Breast epithelium (tissue), 4 donors: Measurements from ENCODE around the gene UTP25. TPM values are rescaled to one million over a fixed set of nuclear protein-coding genes. Genes with fewer than 3 reads are reported as not detected.

Experiments
- DNase-seq, 2 donors: peaks; one replicate each; pipeline ENCODE4 v3.0.0-alpha.2; 2019; ENCODE audit warnings: low spot score in 2 of 2
- H3K27ac ChIP-seq, 2 donors: fragments of 200-600 bp; sonication (generic) in 1 of 2; one replicate each; pipeline ENCODE4 v1.5.1; 2016 to 2019; ENCODE audit warnings: mild to moderate bottlenecking in 1 of 2
- H3K27me3 ChIP-seq, 2 donors: fragments of 200-600 bp; sonication (generic) in 1 of 2; one replicate each; pipeline versions ENCODE4 v1.5.1 to v1.6.0; 2017 to 2019; ENCODE audit warnings: control low read depth in 1 of 2, mild to moderate bottlenecking in 1 of 2
- H3K36me3 ChIP-seq: fragments of 200-600 bp; one replicate; pipeline ENCODE4 v1.5.1; 2019
- H3K4me1 ChIP-seq, 2 donors: fragments of 200-600 bp; sonication (generic); one replicate each; pipeline ENCODE4 v1.5.1; 2016 to 2019; ENCODE audit warnings: control low read depth in 1 of 2
- H3K4me3 ChIP-seq, 3 donors: fragments of 200-600 bp; sonication (generic); 1 replicate in 2 of 3; 2 replicates in 1 of 3; pipeline ENCODE4 v1.5.1; 2016 to 2019; ENCODE audit warnings: mild to moderate bottlenecking in 3 of 3, moderate library complexity in 2 of 3
- H3K9me3 ChIP-seq, 2 donors: fragments of 200-600 bp; sonication (generic) in 1 of 2; one replicate each; pipeline ENCODE4 v1.5.1; 2016 to 2019; ENCODE audit warnings: control low read depth in 1 of 2
- POLR2A ChIP-seq: fragments of 450-650 bp; IDR thresholded peaks from one replicate; pipeline ENCODE4 v1.6.1; 2016; ENCODE audit warnings: antibody characterized with exemption, mild to moderate bottlenecking, moderate library complexity
- POLR2AphosphoS5 ChIP-seq, 3 donors: sonication (generic); formaldehyde crosslinking; IDR thresholded peaks; one replicate each; pipeline ENCODE4 v1.6.1; 2017; ENCODE audit warnings: antibody characterized with exemption in 3 of 3
- intact Hi-C: fragments of 100-400 bp; cut with DNase I; formaldehyde crosslinking; loops from one replicate; pipeline ENCODE4 v1.15.1; 2023; ENCODE audit warnings: low total_unique reads
- total RNA-seq, 3 donors: library from RNA; depleted of rRNA; stranded (reverse); fragments of >200 nt; gene quantifications; one replicate each; pipeline ENCODE4 v1.1.0, GENCODE V29; 2016
- TF ChIP-seq, protein P1 (sequence below), 3 donors: fragments of 450-650 bp; IDR thresholded peaks; one replicate each; pipeline ENCODE4 v1.5.1; 2016 to 2017; ENCODE audit warnings: antibody characterized with exemption in 3 of 3, mild to moderate bottlenecking in 3 of 3, moderate library complexity in 3 of 3

UTP25 gene
- total RNA-seq, 3 donors from 2014 or later, result 6.4 to 15.5 (median 11.1) TPM

DNA sequence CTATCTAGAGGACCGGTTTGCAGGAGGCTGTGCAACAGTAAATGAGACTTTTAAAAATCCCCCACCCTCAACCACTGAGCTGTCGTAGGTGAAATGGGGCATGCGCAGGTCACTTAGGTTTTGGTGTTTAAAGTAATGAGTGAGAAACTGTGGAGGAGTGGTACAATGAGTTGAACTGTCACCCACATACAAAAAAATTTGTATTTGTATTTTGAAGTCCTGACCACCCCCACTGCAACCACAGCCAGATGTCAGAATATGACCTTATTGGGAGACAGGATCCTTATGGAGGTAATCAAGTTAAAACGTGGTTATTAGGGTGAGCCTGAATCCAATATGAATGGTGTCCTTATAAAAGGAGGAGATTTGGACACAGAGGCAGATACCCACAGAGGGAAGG lies 20.3 kb upstream of the UTP25 start:
- peaks cover 0 to 3% of the 10 kb centered on the region in 2 donors for H3K4me1 ChIP-seq
- TF ChIP-seq POLR2A (no peak), POLR2AphosphoS5 (IDR thresholded peaks at IDR 0.05) (no peak)
- TF ChIP-seq, protein P1, sequence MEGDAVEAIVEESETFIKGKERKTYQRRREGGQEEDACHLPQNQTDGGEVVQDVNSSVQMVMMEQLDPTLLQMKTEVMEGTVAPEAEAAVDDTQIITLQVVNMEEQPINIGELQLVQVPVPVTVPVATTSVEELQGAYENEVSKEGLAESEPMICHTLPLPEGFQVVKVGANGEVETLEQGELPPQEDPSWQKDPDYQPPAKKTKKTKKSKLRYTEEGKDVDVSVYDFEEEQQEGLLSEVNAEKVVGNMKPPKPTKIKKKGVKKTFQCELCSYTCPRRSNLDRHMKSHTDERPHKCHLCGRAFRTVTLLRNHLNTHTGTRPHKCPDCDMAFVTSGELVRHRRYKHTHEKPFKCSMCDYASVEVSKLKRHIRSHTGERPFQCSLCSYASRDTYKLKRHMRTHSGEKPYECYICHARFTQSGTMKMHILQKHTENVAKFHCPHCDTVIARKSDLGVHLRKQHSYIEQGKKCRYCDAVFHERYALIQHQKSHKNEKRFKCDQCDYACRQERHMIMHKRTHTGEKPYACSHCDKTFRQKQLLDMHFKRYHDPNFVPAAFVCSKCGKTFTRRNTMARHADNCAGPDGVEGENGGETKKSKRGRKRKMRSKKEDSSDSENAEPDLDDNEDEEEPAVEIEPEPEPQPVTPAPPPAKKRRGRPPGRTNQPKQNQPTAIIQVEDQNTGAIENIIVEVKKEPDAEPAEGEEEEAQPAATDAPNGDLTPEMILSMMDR (IDR thresholded peaks at IDR 0.05), result no peak
- H3K27ac ChIP-seq, result peak overlapping the region in 1 of 2 donors; percentile 18
- H3K4me3 ChIP-seq, result no peak overlapping the region
- H3K9me3 ChIP-seq, result no peaks in the 10 kb centered on the region
- intact Hi-C loops, result no loop called here
- DNase-seq, result no peak
- H3K27me3 ChIP-seq, result no peaks in the 10 kb centered on the region
- H3K36me3 ChIP-seq, result no peaks in the 10 kb centered on the region

DNA sequence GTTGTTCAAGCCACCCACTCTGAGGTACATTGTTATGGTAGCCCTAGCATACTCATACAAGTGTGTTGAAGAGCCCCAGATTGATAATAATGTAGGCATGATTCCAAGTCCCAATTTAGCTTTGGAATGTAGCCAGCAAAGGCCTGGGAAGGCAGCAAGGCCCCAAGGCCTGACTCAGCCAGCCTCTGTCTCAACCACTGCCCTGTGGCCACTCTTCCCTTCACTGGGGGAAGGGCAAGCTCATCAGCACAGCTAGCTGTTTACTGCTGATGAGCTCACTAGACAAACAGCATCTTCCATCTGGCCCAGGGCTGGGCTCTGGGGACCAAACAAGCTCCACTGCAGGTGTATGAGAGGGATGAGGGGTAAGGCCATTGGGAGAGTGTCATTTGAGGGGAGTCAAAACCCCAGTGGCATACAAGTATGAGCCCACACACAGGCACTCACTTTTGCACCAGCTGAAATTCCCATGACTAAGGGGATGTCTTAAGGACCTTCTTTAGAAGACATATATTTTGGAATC lies 19.7 kb upstream of the UTP25 start:
- intact Hi-C loops, result no loop called here
- Histone ChIP-seq H3K4me3 (no peak overlapping the region), H3K27me3 (no peaks in the 10 kb centered on the region), H3K36me3 (no peaks in the 10 kb centered on the region), H3K9me3 (no peaks in the 10 kb centered on the region), H3K4me1 (no peaks in the 10 kb centered on the region), H3K27ac (peak overlapping the region; percentile 10 to 18)
- TF ChIP-seq POLR2A (no peak), POLR2AphosphoS5 (IDR thresholded peaks at IDR 0.05) (no peak)
- TF ChIP-seq, protein P1 (IDR thresholded peaks at IDR 0.05), result no peak
- no peak for DNase-seq

DNA sequence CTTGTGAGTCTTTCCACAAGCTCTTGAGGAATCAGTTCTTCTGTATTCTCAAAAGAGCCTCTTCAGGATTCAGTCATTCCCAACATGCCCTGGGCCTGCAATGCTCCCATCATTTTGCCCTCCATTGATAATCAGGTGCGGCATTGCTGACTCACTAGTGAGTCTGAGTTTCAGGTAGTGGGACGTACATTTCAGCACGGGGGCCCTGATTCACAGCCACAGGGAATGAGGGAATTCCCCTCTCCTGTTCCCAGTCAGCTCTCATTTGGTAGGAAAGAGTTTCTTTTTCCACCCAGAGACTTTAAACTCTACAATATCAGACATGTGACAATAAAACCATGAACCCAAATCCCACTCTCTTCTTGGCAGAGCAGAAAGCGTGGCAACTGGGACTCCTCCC lies 18.2 kb upstream of the UTP25 start:
- Histone ChIP-seq H3K9me3 (no peaks in the 10 kb centered on the region), H3K36me3 (no peaks in the 10 kb centered on the region), H3K4me1 (no peaks in the 10 kb centered on the region), H3K4me3 (no peak overlapping the region), H3K27me3 (no peaks in the 10 kb centered on the region), H3K27ac (no peak overlapping the region)
- no peak for DNase-seq
- intact Hi-C loops, result no loop called here
- no peak for TF ChIP-seq POLR2AphosphoS5 (IDR thresholded peaks at IDR 0.05)
- TF ChIP-seq, protein P1 (IDR thresholded peaks at IDR 0.05), result no peak

DNA sequence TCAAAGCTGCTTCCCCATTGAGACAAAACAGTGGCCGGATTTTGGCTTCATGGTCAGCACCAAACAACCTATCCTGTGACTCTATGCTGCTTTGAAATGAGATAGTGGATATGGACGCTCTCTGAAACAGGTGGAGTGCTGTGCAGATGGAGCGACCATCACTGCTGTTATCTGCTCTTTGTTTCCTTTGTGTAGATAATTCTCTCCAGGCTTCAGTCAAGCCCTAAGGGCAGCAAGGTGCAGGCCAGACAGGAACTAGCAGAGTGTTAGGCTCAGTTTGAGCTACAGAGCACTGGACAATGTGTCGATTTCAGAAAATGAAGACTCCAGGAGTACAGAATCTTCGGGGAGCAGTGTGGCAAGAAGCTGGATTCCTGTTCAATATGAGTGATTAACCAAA lies 17.0 kb upstream of the UTP25 start:
- TF ChIP-seq POLR2A (no peak), POLR2AphosphoS5 (IDR thresholded peaks at IDR 0.05) (no peak)
- no peak overlapping the region for H3K27ac ChIP-seq
- no peaks in the 10 kb centered on the region for H3K4me1 ChIP-seq
- H3K9me3 ChIP-seq, result no peaks in the 10 kb centered on the region
- H3K36me3 ChIP-seq, result no peaks in the 10 kb centered on the region
- no peaks in the 10 kb centered on the region for H3K27me3 ChIP-seq
- intact Hi-C loops, result no loop called here
- no peak overlapping the region for H3K4me3 ChIP-seq
- DNase-seq, result no peak

DNA sequence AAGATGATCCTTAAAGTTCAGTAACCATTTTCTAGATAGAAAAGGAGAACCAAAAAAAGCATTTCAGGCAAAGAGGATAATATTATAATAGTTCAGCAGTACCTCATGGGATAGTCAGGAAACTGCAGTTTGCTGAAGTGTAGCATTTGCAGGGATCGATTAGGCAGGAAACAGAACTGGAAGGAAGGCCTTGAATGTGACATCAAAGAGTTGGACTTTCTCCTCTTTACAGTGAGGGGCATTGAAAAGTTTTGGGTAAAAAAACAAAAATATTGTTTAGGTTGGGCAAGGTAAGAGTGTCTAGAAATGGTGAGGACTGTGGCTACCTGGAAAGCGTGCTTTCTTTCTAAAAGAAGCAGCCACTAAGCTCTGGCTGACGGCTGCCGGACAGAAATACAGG lies 13.9 kb upstream of the UTP25 start:
- Histone ChIP-seq H3K36me3 (no peaks in the 10 kb centered on the region), H3K4me1 (no peaks in the 10 kb centered on the region), H3K27me3 (no peaks in the 10 kb centered on the region), H3K9me3 (no peaks in the 10 kb centered on the region), H3K4me3 (no peak overlapping the region), H3K27ac (peak overlapping the region in 1 of 2 donors; percentile 36)
- TF ChIP-seq POLR2A (no peak), POLR2AphosphoS5 (IDR thresholded peaks at IDR 0.05) (no peak)
- TF ChIP-seq, protein P1 (IDR thresholded peaks at IDR 0.05), result no peak
- intact Hi-C loops, result no loop called here
- no peak for DNase-seq

DNA sequence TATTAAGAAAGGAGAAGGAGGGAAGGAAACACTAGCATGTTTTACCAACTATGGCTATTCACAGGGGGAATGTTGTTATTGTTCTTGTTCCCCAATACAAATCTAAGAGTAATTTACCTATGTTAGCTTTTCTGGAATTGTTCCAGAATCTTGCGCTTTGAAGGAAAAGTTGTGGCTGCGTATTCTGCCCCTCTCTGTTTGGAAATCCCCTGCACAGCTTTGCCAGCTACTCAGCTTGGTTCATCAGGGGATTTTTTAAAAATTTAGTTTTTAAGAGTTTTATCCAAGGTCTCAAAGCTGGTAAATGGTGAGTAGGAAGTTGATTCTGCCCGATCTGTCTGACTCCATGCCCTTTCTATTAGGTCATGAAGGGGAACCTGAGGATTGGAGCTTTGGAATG lies 12.3 kb upstream of the UTP25 start:
- DNase-seq, result no peak
- intact Hi-C loops, result no loop called here
- Histone ChIP-seq H3K4me3 (no peak overlapping the region), H3K9me3 (no peaks in the 10 kb centered on the region), H3K4me1 (no peaks in the 10 kb centered on the region), H3K27ac (peak overlapping the region; percentile 81 to 84), H3K27me3 (no peaks in the 10 kb centered on the region), H3K36me3 (no peaks in the 10 kb centered on the region)
- TF ChIP-seq, protein P1 (IDR thresholded peaks at IDR 0.05), result no peak
- TF ChIP-seq POLR2AphosphoS5 (IDR thresholded peaks at IDR 0.05), result no peak
